LoVo (cell line): ENCODE data around the gene ADAM15.

Experiments used
- DNase-seq: peaks from one replicate; pipeline ENCODE4 v3.0.0-alpha.2; 2016; ENCODE audit warnings: low spot score

Gene ADAM15

DNA sequence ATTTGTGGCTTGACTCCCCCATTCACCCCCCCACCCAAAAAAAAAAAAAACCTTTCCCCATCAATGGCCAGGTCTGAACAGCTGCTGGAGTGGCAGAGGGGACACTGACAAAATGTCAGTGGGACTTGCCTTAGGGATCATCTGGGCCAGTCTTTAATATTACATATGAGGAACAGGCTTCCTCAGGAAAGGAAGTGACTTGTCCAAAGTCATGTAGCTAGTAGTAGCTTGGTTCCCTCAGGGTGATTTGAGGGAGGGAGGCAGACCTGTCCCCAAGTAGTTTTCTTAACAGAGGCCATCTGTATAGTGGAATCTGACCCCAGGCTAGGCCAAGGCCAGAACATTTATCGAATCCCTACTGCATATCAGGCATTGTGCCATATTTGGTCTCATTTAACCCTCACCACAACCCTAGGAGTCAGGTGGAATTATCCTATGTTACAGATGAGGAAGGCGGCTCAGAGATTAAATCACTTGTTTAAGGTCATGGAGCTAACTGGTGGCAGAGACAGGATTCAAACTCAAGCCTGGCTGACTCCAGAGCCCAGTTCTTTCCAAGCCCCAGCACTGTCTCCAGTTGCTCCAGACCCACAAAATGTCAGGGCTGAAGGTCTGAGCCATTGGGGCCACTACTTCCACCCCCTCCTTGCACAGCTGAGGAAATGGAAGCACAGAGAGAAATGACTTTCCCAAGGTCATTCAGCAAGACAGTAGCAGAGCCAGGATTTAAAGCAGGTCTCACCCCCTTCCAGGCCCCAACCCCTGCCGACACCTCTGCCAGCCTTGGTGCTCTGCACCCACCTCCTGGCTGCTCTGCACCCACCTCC, 38.1 kb upstream of the ADAM15 start:
- no peak for DNase-seq

DNA sequence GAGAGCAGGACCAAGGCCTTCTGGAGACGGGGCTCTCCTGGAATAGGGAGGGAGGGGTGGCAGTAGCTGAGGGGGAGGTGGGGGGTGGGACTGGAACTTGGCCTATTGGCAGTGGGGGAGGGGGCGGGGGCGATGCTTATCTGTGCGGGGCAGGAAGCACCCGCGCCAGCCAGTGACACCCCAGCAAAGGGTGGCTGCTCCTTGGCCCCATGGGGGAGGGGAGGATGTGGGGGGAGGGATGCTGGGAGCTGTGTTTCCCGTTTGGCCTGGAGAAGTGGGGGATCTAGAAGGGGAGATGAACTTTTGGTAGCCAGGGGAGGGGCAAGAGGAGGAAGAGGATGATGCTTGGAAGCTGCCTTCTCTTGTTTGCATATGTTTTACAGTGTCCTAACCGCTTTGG, 37.5 kb upstream of the ADAM15 start:
- no peak for DNase-seq

DNA sequence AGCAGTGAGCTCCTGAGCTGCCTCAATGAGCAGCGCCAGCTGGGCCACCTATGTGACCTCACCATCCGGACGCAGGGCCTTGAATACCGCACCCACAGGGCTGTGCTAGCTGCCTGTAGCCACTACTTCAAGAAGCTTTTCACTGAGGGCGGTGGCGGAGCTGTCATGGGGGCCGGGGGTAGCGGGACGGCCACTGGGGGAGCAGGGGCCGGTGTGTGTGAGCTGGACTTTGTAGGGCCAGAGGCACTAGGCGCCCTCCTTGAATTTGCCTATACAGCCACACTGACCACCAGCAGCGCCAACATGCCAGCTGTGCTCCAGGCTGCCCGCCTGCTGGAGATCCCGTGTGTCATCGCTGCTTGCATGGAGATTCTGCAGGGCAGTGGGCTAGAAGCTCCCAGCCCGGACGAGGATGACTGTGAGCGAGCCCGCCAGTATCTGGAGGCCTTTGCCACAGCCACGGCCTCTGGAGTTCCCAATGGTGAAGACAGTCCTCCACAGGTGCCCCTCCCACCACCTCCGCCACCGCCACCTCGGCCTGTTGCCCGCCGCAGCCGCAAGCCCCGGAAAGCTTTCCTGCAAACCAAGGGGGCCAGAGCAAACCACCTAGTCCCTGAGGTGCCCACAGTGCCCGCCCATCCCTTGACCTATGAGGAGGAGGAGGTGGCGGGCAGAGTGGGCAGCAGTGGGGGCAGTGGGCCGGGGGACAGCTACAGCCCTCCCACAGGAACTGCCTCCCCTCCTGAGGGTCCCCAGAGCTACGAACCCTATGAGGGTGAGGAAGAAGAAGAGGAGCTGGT, 36.2 kb upstream of the ADAM15 start:
- DNase-seq = no peak

DNA sequence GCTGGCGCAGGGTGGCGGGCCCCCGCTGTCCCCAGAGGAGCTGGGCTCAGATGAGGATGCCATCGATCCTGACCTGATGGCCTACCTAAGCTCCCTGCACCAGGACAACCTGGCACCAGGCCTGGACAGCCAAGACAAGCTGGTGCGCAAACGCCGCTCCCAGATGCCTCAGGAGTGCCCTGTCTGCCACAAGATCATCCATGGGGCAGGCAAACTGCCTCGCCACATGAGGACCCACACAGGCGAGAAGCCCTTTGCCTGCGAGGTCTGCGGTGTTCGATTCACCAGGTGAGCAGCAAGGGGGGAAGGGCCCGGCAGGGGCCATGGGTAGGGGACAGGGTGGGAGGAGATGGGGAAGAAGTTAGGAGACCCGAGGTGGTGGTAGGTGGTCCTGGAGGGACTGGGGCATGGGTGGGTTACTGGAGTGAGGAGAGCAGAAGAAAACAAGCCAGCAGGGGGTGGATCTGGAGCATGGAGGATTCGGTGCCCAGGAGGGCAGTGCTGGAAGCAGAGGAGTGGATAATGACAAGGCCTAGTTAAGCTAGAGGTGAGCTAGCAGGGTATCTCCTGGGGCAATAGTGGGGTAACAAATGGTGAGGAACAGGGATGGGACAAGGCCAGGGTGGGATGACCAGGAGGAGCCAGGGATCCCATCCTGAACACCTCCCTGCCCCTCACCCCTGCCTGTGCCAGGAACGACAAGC, 35.4 kb upstream of the ADAM15 start:
- DNase-seq = no peak

DNA sequence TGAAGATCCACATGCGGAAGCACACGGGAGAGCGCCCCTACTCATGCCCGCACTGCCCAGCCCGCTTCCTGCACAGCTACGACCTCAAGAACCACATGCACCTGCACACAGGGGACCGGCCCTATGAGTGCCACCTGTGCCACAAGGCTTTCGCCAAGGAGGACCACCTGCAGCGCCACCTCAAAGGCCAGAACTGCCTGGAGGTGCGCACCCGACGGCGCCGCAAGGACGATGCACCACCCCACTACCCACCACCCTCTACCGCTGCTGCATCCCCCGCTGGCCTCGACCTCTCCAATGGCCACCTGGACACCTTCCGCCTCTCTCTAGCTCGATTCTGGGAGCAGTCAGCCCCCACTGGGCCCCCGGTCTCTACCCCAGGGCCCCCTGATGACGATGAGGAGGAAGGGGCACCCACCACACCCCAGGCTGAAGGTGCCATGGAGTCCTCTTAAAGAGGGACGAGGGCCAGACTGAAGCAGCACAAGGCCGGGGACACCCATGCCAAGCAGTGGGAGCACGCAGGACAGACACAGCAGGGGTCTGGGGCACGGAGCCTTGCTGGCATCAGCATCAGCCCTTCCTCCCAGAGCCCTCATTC, 34.8 kb upstream of the ADAM15 start:
- DNase-seq = no peak

DNA sequence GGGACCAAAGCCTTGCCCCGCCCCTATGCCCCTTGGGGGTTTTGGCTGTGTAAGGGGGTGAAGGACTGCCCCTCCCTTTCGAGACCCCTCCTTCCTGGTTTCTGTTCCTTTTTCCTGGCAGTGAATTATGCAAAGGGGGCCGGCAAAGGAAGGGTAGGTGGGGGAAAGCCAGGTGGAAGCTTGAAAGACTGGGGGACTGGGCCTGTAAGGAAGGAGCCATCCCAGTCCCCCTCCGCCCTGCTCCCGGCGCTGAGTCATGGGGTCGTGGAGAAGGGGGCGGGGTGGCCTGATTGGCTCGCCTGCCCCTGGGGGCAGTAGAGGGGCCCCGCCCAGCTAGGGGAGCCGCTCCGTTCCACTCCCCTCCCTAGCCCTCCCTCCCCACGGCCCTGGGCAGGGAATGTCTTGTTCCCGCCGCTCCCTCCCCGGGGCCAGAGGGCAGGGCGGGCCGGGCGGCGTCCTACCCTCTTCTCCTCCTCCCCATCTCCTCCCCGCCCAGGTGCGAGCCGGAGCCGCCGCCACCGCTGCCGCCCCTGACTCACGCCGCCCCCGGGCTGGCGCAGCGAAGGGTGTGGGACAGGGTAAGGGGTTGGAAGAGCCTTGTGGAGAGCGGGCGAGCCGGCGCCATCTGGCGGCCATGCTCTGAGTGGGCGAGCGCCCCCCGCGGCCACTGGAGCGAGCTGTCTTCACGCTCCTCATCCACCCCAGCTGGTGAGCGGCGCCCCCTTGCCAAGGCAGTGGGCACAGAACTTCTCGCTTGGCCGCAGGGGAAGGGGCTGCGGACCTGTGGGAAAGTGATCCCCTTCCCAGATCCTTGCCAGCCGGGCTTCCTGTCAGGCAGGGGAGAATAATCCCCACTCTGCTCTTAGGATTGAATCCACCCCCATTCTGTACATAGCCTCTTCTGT, 33.8 kb upstream of the ADAM15 start:
- DNase-seq = peak; percentile 93

DNA sequence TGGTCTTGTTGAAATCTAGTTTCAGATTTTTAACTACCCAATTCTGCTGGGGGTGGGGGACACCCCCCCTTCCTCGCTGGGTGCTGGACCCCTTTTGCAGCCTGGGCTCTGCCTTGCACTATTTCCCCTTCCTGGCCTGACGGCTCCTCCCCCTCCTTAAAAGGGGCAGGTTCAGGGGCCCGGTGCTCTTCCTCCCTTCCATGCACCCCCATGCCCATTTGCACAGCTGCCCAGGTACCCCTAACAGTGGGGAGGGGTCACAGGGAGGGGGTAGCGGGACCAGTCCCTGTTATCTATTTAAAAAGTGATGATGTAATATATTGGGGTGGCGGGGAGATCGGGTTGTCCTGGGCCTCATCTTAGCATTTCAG, 33.2 kb upstream of the ADAM15 start:
- DNase-seq = no peak

DNA sequence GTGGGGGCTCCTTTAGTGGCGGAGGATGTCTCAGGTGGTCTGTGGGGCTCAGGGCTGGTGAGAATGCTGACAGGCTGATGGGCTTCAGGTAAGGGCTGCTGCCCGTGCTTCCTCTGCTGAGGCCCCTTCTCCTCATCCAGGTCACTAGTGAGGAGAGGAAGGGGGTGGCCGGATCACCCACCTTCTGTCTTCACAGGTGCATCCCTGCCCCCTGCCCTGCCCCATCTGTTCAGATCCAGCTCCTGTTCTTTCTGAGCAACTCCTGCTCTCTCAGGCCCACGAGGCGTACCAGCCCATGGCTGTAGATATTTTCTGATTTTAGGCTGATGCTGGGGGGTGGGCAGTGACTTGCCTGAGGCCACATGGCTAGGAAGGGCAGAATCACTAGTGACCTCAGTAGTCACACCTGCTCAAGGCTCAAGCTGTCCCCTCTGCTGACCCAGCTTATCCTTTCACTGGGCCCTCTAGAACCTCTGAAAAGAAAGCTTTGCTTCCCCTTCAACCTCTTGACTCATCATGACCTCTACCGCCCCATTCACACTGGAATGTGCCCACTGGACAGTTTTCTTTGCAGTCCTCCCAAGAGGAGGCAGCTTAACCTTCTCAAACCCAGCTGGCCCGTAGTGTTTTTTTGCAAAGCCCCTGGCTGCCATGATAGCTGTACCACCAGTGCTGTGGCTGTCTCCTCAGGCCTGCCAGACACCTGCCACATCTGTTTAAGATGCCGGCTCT, 32.3 kb upstream of the ADAM15 start:
- no peak for DNase-seq

DNA sequence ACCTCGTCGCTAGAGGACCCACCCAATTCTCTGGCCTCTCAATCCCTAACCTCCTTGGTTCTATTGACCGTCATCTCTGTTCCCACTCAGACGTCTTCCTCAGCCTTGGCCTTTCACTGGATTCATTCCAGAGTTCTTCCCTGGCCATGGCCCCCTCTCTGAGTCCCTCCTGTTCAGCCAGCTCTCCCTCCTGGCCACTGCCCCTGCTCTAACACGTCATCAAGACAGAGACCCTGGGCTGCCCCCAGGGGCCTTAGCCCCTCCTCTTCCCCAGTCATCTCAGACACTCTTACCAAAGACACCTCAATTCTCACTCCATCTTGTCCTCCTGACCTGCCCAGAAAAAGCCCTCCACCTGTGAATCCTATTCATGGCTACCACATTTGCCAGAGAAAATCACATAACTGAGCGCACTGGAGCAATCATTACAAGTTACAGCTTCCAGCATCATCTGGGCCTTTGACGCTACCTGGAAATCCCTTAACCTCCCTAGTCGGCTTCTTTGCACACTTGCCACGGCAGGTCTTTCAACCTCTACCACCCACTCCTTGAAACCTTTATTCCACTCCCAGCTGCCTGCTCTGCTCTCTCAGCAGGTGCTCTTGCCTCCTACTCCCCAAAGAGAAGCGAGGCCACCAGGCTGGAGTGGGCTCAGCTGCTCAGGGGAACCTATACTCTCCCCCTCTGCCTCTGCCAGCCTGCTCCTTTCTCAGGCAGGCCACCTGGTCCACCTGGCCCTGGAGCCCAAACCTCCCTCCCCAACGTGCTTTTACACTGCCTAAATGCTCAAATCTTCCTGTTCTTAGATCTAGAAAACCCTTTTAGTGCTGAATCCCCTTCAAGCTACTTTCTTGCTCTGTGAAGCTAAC, 31.5 kb upstream of the ADAM15 start:
- no peak for DNase-seq

DNA sequence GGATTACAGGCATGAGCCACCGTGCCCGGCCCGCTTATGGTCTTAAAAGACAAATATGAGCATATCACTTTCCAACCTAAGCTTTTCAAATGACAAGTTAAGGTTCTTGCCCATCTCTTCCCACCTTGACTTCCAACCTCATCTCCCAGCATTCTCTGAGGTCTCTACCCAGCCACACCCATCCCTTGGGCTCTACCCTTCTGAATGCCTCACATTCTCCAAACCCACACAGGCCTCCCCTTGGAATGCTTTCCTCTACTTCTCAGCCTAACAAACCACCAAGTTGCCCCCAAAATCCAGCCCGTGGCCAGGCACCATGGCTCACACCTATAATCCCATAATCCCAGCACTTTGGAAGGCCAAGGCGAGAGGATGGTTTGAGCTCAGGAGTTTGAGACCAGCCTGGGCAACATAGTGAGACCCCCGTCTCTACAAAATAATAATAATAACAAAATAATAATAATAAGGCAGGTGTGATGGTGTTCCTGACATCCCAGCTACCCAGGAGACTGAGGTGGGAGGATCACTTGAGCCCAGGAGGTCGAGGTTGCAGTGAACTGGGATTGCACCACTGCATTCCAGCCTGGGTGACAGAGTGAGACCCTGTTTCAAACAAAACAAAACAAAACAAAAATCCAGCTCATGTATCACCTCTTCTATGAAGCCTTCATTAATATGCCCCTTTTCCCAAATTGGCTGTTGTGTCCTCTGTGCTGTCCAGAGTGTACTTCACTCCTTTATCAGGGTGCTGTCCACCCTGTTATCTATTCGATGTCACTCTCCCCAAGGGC, 28.8 kb upstream of the ADAM15 start:
- DNase-seq = peak; percentile 53

DNA sequence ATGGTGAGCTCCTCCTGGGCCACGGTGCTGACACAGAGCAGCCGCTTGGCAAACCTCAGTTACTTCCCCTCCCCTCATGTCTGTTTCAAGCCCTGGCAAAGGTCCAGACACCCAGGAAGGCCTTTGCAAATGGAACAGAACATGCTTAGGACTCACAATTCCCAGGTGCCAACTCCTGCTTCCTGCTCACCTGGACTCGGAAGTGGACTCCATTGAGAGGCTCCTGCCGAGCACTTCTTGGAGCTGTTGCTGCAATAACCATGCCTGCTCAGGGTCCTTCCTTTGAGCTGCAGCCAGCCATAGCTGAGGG, 28.2 kb upstream of the ADAM15 start:
- DNase-seq = no peak

DNA sequence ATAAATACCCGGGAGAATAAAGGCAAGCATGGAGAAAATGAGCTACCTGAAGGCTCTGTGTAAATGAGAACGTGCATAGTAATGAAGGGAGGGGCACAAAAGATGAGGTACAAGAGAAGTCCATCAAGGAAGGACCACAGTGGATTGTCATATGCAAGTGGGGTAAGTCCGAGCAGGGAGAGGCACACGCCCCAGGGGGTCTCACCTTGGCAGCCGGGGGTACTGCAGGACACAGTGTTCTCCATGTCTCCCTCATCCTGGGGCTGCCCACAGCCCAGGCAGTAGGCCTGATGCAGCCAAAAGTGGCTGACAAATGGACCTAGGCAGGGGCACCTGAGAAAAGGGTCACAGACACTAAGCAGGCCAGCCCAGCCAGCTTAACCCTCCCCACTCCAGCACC, 27.5 kb upstream of the ADAM15 start:
- no peak for DNase-seq

DNA sequence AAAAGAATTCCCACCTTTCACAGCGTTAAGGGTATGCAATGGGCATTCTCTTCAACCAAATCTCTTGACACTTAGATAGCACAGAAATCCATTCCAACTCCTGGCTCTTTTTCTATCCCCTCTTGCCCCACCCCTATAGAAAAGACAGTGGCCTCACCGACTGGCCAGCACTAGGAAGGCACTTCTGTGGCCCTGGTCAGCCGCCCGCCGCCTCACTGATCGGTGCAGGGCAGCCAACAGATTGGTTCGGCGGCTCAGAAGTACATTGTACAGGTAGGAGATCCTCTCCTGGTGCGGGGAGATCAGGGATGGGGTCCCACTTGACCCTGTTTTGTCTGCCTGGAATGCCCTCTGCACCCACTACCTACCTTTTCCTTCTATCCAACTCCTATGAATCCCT, 26.8 kb upstream of the ADAM15 start:
- DNase-seq = no peak

DNA sequence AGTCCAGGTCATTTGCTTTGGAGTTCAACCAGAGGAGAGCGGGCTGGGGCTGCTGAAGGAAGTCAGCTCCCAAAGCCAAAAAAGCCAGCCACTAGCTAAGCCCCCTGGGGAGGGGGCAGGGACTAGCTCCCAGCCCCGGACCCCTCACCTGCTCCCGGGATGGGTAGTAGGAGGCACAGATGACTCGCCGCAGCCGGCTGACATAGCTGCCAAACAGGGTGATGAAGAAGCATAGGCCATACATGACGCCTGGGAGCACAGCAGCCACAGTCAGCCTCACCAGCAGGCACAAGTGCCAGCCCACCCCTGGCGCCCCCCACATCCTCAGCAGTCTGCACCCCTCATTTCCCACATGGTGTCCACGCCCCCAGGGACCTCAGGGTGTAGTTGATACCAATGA, 25.0 kb upstream of the ADAM15 start:
- DNase-seq = no peak

DNA sequence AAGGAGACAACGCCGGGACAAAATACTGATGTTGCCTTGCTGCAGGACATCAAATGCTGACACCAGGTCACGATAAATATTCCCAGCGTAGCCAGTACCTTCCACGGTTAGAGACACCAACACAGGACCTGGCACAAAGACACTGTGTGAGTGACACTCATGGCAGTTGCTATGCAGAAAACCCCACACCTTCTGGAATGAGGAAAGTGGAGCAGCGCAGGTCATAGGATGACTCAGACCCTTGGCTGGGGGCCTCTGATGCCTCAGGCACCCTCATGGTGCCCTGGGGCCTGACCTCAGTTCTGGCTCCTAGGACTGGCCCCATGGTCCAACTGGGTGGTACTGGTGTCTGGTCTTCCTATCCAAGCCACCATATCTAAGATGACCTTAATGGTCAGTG, 24.5 kb upstream of the ADAM15 start:
- DNase-seq = peak; percentile 41

DNA sequence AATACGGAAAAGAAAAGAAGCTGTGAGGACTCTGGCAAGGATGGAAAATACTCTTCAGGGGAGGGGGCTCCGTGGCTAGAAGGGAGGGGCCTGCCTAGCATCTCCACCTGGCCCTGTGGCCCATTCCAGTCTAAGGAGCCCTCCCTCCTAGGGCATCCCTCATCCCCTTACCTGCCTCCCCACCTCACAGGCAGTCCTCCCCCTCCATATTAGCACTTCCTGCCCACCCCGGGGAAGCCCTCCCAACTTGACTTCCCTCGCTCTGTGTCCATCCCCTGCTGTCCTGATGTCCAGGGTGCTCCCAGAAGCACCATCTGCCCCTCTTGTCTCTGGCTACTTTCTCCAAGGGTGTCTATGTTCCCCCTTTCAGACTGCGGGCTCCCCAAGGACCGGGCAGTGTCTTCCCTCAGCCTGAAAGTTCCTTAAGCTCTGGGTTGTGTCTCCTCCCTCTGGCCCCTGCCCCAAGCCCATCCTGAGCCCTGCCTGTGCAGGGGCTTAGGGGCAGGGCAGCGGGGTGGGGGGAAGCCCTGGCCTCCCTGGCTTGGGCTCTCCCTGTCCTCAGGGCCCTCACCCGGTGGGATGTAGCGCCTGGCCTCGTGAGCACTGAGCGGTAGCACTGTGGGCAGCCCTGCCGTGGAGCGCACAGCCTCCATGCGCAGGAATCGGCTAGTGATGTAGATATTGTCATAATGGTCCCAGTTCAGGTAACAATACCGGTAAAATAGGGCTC, 21.4 kb upstream of the ADAM15 start:
- DNase-seq = no peak

DNA sequence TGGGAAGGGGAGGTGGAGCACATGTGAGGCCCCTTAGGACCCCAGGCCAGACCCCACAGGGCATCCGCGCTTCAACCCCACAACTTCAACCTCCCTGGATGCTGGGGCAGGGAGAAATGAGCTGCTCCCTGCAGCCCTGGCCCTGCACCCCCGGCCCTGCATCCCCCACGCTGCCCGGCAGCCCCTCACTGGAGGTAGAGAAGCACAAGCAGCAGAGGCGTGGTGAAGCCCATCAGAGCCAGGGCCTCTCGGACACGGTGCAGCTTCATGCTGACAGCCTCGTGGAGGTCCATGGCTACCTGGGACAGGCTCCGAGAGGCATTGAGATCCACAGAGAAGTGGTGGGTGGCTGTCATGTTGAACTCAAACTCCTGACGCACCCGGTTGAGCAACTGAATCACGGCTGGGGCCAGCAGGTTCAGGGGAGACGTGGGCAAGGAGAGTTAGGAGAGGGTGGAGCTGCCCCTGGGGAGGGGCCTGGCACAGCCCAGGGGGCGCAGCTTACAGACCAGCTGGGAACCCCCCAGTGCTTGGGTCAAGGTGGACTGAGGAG, 20.8 kb upstream of the ADAM15 start:
- no peak for DNase-seq

DNA sequence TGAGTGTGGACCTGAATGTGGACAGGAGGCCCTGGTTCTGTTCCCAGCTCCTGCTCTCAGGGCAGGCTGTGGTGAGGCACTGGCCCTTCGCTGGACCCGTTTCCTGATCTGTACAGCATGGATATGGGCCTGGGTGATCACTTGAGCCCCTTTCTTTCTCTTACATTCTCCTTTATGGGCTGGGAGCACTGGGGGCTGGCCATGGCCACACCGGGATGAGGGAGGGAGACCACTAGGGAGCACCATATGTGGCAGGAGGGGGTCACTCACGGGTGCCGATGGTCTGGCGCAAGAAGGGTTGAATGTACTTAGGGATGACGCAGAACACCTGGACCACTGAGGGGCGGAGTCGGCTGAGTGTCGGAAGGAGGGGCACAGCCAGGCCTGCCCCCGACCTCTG, 20.2 kb upstream of the ADAM15 start:
- DNase-seq = no peak
